ENCODE results near the gene RELCH.

DNA sequence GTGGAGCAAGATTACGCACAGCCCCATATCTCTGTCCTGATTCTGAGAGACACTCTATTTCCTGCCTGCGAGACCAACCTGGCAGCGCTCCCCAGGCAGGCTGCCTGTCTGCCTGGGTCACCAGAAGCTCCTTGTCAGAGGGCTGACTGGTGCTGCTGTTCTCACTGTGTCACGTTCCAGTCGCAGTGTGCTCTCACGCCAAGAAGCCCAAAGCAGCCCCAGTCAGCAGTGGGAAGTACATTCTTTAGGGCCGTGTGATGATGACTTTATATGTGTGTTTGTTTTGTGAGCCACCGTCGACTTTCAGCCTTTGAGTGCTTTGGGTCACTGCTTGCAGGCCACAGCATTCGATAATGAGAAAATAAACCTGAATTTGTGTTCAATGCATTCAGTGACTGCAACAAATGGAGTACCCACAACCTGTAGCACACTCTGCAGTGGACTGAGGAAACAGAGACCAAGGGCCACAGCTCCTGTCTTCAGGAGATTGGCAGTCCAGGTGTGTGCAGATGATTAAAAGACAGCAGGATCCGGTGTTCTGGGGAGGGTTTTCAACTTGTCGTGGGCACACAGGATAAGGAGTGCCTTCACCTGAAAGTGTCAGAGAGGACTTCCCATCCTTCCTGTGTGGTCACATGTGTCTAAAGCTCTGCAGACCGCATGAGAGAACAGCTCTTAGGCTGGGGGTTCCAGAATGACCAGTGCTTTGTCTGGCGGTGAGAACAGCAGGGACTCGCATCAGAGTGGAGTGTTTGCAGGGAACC lies 142.8 kb downstream of the RELCH start:
- no peak for TF ChIP-seq POLR2A (IDR thresholded peaks at IDR 0.05; ENCODE audit: low read length)
- TF ChIP-seq GATA1 (IDR thresholded peaks at IDR 0.05; ENCODE audit: low read depth, low read length): no peak

All from erythroblast (primary cell).